IMR-90 (cell line): ENCODE measurements around the gene CFAP299. TPM values are rescaled to one million over a fixed set of nuclear protein-coding genes. Genes with fewer than 3 reads are reported as not detected.
A peak's percentile ranks its signal among the peaks of the same experiment; 100 is the strongest.

Experiments
- ATAC-seq: fragments of 200-7000 bp; cut with Tn5 transposase; 2 replicates; pipeline ENCODE4 v1.9.1; 2020; ENCODE audit warnings: low read depth, mild to moderate bottlenecking, moderate library complexity
- BruUV-seq: library from RNA; stranded (reverse); fragments of 400-500 nt; replicated peaks from 2 replicates; lab custom pipeline; 2021; lab: Mats Ljungman, UMichigan
- CTCF ChIA-PET: fragments of 300-600 bp; formaldehyde crosslinking; extraction: SDS; loops from one replicate; lab custom pipeline; 2021; ENCODE audit warnings: antibody characterized with exemption; lab: Yijun Ruan, JAX
- POLR2A ChIA-PET: fragments of 300-600 bp; sonication (Branson Sonifier 250); formaldehyde crosslinking; loops from one replicate; lab custom pipeline; 2022; ENCODE audit warnings: antibody characterized with exemption; ENCODE audit not compliant: unreplicated experiment; lab: Charles Lee
- DNase-seq: peaks from one replicate; pipeline ENCODE4 v3.0.0; 2013
- H2AFZ ChIP-seq: replicated peaks from 2 replicates; pipeline ENCODE3; 2013; ENCODE audit warnings: low read length, mild to moderate bottlenecking; ENCODE audit not compliant: poor library complexity
- H2AK5ac ChIP-seq: 2 replicates; pipeline ENCODE4 v1.6.1; 2013; ENCODE audit warnings: low read depth, low read length, inconsistent platforms
- H2AK9ac ChIP-seq: replicated peaks from 2 replicates; pipeline ENCODE3; 2013; ENCODE audit warnings: mild to moderate bottlenecking, low read depth, low read length, moderate library complexity; ENCODE audit not compliant: poor library complexity
- H2BK120ac ChIP-seq: 2 replicates; pipeline ENCODE4 v1.6.1; 2013; ENCODE audit warnings: low read depth, low read length, inconsistent platforms
- H2BK15ac ChIP-seq: 3 replicates; pipeline ENCODE4 v1.6.1; 2013; ENCODE audit warnings: low read depth, low read length, inconsistent platforms
- H2BK20ac ChIP-seq: 2 replicates; pipeline ENCODE4 v1.6.1; 2013; ENCODE audit warnings: low read depth, mild to moderate bottlenecking, inconsistent platforms, low read length, moderate library complexity
- H2BK5ac ChIP-seq: 2 replicates; pipeline ENCODE4 v1.6.1; 2013; ENCODE audit warnings: mild to moderate bottlenecking, low read depth, low read length, inconsistent platforms; ENCODE audit not compliant: poor library complexity, severe bottlenecking
- H3K14ac ChIP-seq: replicated peaks from 2 replicates; pipeline ENCODE4 v1.6.1; 2013; ENCODE audit warnings: low read depth, low read length, inconsistent platforms
- H3K18ac ChIP-seq: 2 replicates; pipeline ENCODE4 v1.6.1; 2013; ENCODE audit warnings: low read depth, low read length, control low read depth
- H3K23ac ChIP-seq: 2 replicates; pipeline ENCODE4 v1.6.1; 2013; ENCODE audit warnings: low read depth, low read length, inconsistent platforms
- H3K27ac ChIP-seq: 2 replicates; pipeline ENCODE4 v1.5.1; 2013; ENCODE audit warnings: mild to moderate bottlenecking, control low read depth, low read length; ENCODE audit not compliant: insufficient read depth
- H3K27me3 ChIP-seq: 2 replicates; pipeline ENCODE4 v1.6.1; 2013; ENCODE audit warnings: low read length; ENCODE audit not compliant: control insufficient read depth, insufficient read depth
- H3K36me3 ChIP-seq: 2 replicates; pipeline ENCODE4 v1.6.1; 2013; ENCODE audit warnings: low read length, mixed read lengths; ENCODE audit not compliant: control insufficient read depth, insufficient read depth
- H3K4ac ChIP-seq: 2 replicates; pipeline ENCODE4 v1.6.1; 2013; ENCODE audit warnings: low read depth, low read length, inconsistent platforms
- H3K4me1 ChIP-seq: 2 replicates; pipeline ENCODE4 v1.6.1; 2013; ENCODE audit warnings: low read length, mixed read lengths; ENCODE audit not compliant: control insufficient read depth, insufficient read depth
- H3K4me2 ChIP-seq: 2 replicates; pipeline ENCODE4 v1.6.1; 2013; ENCODE audit warnings: low read depth, mild to moderate bottlenecking, control low read depth, low read length, moderate library complexity
- H3K4me3 ChIP-seq: 2 replicates; pipeline ENCODE4 v1.5.1; 2013; ENCODE audit warnings: low read depth, mild to moderate bottlenecking, control low read depth, low read length, moderate library complexity; ENCODE audit not compliant: insufficient read depth
- H3K56ac ChIP-seq: 2 replicates; pipeline ENCODE4 v1.6.1; 2013; ENCODE audit warnings: low read length, inconsistent platforms; ENCODE audit not compliant: insufficient read depth; ENCODE audit errors: extremely low read depth
- H3K79me1 ChIP-seq, 2 experiments: 2 replicates each; pipeline ENCODE4 v1.6.1; 2013; ENCODE audit warnings: low read length in 2 of 2, inconsistent platforms in 1 of 2, low read depth in 1 of 2
- H3K9ac ChIP-seq: 2 replicates; pipeline ENCODE4 v1.6.1; 2013; ENCODE audit warnings: low read depth, low read length, control low read depth
- H3K9me1 ChIP-seq: 2 replicates; pipeline ENCODE4 v1.6.1; 2013; ENCODE audit warnings: low read length, inconsistent platforms; ENCODE audit not compliant: insufficient read depth
- H3K9me3 ChIP-seq: 2 replicates; pipeline ENCODE4 v1.6.1; 2013; ENCODE audit warnings: low read length; ENCODE audit not compliant: control insufficient read depth, insufficient read depth
- H4K20me1 ChIP-seq: 2 replicates; pipeline ENCODE4 v1.6.1; 2013; ENCODE audit warnings: low read length, inconsistent platforms; ENCODE audit not compliant: insufficient read depth
- H4K5ac ChIP-seq: 2 replicates; pipeline ENCODE4 v1.6.1; 2013; ENCODE audit warnings: mild to moderate bottlenecking, low read depth, low read length, control low read depth
- H4K8ac ChIP-seq, 2 experiments: 2 replicates each; pipeline ENCODE4 v1.6.1; 2013; ENCODE audit warnings: low read depth in 2 of 2, low read length in 2 of 2, control low read depth in 1 of 2, inconsistent platforms in 1 of 2
- H4K91ac ChIP-seq: 2 replicates; pipeline ENCODE4 v1.6.1; 2013; ENCODE audit warnings: low read depth, low read length, inconsistent platforms; ENCODE audit not compliant: insufficient read depth
- BHLHE40 ChIP-seq: fragments of 150-350 bp; IDR thresholded peaks from 2 replicates; pipeline ENCODE4 v1.6.1; 2016; ENCODE audit warnings: mild to moderate bottlenecking, low read depth, low read length
- CEBPB ChIP-seq: IDR thresholded peaks from 2 replicates; pipeline ENCODE4 v1.6.1; 2012; ENCODE audit warnings: low read depth, low read length, improper control_type of control experiment
- CHD1 ChIP-seq: IDR thresholded peaks from 2 replicates; pipeline ENCODE4 v1.6.1; 2012; ENCODE audit warnings: low read depth, low read length, improper control_type of control experiment
- CTCF ChIP-seq: conservative IDR thresholded peaks from 2 replicates; pipeline ENCODE4 v1.5.1; 2012; ENCODE audit warnings: mild to moderate bottlenecking, low read depth, low read length, improper control_type of control experiment
- ELK1 ChIP-seq: fragments of 150-350 bp; IDR thresholded peaks from 2 replicates; pipeline ENCODE4 v1.6.1; 2016; ENCODE audit warnings: low read depth, mild to moderate bottlenecking, low read length, moderate library complexity, borderline replicate concordance
- FOS ChIP-seq: fragments of 150-350 bp; IDR thresholded peaks from 2 replicates; pipeline ENCODE4 v1.6.1; 2016; ENCODE audit warnings: low read depth, low read length
- MAFK ChIP-seq: IDR thresholded peaks from 2 replicates; pipeline ENCODE4 v1.6.1; 2012; ENCODE audit warnings: low read depth, low read length, improper control_type of control experiment
- MAZ ChIP-seq: IDR thresholded peaks from 2 replicates; pipeline ENCODE4 v1.6.1; 2012; ENCODE audit warnings: low read depth, mild to moderate bottlenecking, low read length, improper control_type of control experiment, moderate library complexity, borderline replicate concordance
- MXI1 ChIP-seq: IDR thresholded peaks from 2 replicates; pipeline ENCODE4 v1.6.1; 2012; ENCODE audit warnings: low read depth, mild to moderate bottlenecking, low read length, moderate library complexity, borderline replicate concordance
- NFE2L2 ChIP-seq: fragments of 150-350 bp; IDR thresholded peaks from 2 replicates; pipeline ENCODE4 v1.6.1; 2016; ENCODE audit warnings: low read depth, mild to moderate bottlenecking, low read length
- POLR2A ChIP-seq: IDR thresholded peaks from 2 replicates; pipeline ENCODE4 v1.6.1; 2012; ENCODE audit warnings: mild to moderate bottlenecking, low read depth, low read length
- RAD21 ChIP-seq: IDR thresholded peaks from 2 replicates; pipeline ENCODE4 v1.6.1; 2012; ENCODE audit warnings: low read length, improper control_type of control experiment
- RCOR1 ChIP-seq: IDR thresholded peaks from 2 replicates; pipeline ENCODE4 v1.6.1; 2012; ENCODE audit warnings: mild to moderate bottlenecking, low read length, improper control_type of control experiment; ENCODE audit not compliant: insufficient replicate concordance
- RFX5 ChIP-seq: IDR thresholded peaks from 2 replicates; pipeline ENCODE4 v1.8.0; 2012; ENCODE audit warnings: low read depth, mild to moderate bottlenecking, low read length, moderate library complexity
- SMC3 ChIP-seq: fragments of 150-350 bp; IDR thresholded peaks from 2 replicates; pipeline ENCODE4 v1.6.1; 2016; ENCODE audit warnings: low read depth, mild to moderate bottlenecking, antibody characterized with exemption, low read length, moderate library complexity
- USF2 ChIP-seq: fragments of 150-350 bp; IDR thresholded peaks from 2 replicates; pipeline ENCODE4 v1.6.1; 2017; ENCODE audit warnings: mild to moderate bottlenecking, antibody characterized with exemption, low read length, low read depth
- WGBS, 2 experiments: methylation state at CpG; one replicate each; pipeline versions ENCODE4 v1.1.5 to v1.1.7; 2013; ENCODE audit warnings: missing lambda C conversion rate in 2 of 2; ENCODE audit not compliant: insufficient read length in 1 of 2; ENCODE audit errors: extremely low coverage in 2 of 2; 5-methylcytosine and 5-hydroxymethylcytosine counted together
- dilution Hi-C: fragments of 300-500 bp; cut with HindIII; formaldehyde crosslinking; loops from one replicate; pipeline ENCODE4 v1.14.3; 2018; ENCODE audit warnings: low sequenced_read_pairs; ENCODE audit not compliant: unreplicated experiment
- in situ Hi-C: fragments of 300-500 bp; cut with MboI; formaldehyde crosslinking; loops from 3 replicates; pipeline ENCODE4 v1.14.3; 2019; ENCODE audit warnings: low sequenced_read_pairs, inconsistent platforms, mixed read lengths
- intact Hi-C: fragments of 100-400 bp; cut with micrococcal nuclease; formaldehyde crosslinking; loops from 2 replicates; pipeline ENCODE4 v1.10.0; 2022
- polyA plus RNA-seq, 3 experiments: library from polyadenylated mRNA; depleted of rRNA; stranded (reverse); fragments of >200 nt; gene quantifications; 2 replicates each; pipeline ENCODE4 v1.2.3, GENCODE V29; 2012; ENCODE audit warnings: low replicate concordance in 1 of 3
- total RNA-seq: library from RNA; depleted of rRNA; stranded (reverse); fragments of >200 nt; gene quantifications from 2 replicates; pipeline ENCODE4 v1.2.3, GENCODE V29; 2012

Gene CFAP299
- total and polyA plus RNA-seq, 2 of the 4 experiments (the other 2 are of a cell fraction): 1.0 to 1.1 TPM

- no peaks in the 10 kb centered on the region for H3K9me3 ChIP-seq
- intact Hi-C loops: no loop called here
- H3K4ac ChIP-seq: no peak overlapping the region; the same call in 1 of the 2 replicates
- TF ChIP-seq RCOR1 (no peak), BHLHE40 (no peak), POLR2A (no peak), RAD21 (no peak; the same call in 1 of the 2 replicates), FOS (no peak), NFE2L2 (no peak), CTCF (no peak), CHD1 (no peak), MAZ (no peak), USF2 (no peak), ELK1 (no peak), MXI1 (no peak), CEBPB (no peak), RFX5 (no peak), MAFK (no peak), SMC3 (no peak)
- no peak overlapping the region for H2BK5ac ChIP-seq
- peak overlapping the region; percentile 77 for H3K4me2 ChIP-seq
- no peak overlapping the region for H2BK15ac ChIP-seq
- no peaks in the 10 kb centered on the region; the same call in 1 of the 2 replicates for H3K4me1 ChIP-seq
- in situ Hi-C loops: no loop called here
- no peaks in the 10 kb centered on the region for H4K20me1 ChIP-seq
- no peaks in the 10 kb centered on the region for H3K36me3 ChIP-seq
- H4K8ac ChIP-seq: peak overlapping the region; percentile 35 to 61; a peak in 1 of 4 replicates
- BruUV-seq: no TSS peak
- POLR2A ChIA-PET: no interaction called here
- H3K27ac ChIP-seq: peak overlapping the region; percentile 1; the same call in 1 of the 2 replicates
- H3K9me1 ChIP-seq: no peaks in the 10 kb centered on the region; the same call in 1 of the 2 replicates
- DNase-seq: peak; percentile 67
- CTCF ChIA-PET: interaction anchor here (1.0 kb wide), 1 partner anchor 105 kb away, joined by 3 read pairs; no protein-coding TSS in a partner anchor
- H3K9ac ChIP-seq: peak overlapping the region; percentile 30
- H3K18ac ChIP-seq: no peak overlapping the region
- H4K91ac ChIP-seq: no peak overlapping the region; the same call in 1 of the 2 replicates
- H3K79me1 ChIP-seq: no peaks in the 10 kb centered on the region
- H3K4me3 ChIP-seq: peak overlapping the region; percentile 19
- H3K14ac ChIP-seq: peak overlapping the region; percentile 44
- no peak overlapping the region for H2BK120ac ChIP-seq
- H2AFZ ChIP-seq: peak overlapping the region; percentile 83
- dilution Hi-C loops: no loop called here
- no peak overlapping the region for H2BK20ac ChIP-seq
- peak; percentile 92 for ATAC-seq
- no peak overlapping the region for H2AK5ac ChIP-seq
- 27% methylated on average over 3 of the region's 9 CpGs; no CpG with 5 or more reads in 1 of the 2 experiments for WGBS, 2 experiments
- no peaks in the 10 kb centered on the region for H3K27me3 ChIP-seq
- 0 out of 2 replicates have a peak overlapping the region, but pooled peaks have one; percentile 24 for H3K23ac ChIP-seq
- peak overlapping the region; percentile 87 for H2AK9ac ChIP-seq
- no peak overlapping the region for H3K56ac ChIP-seq
- no peak overlapping the region for H4K5ac ChIP-seq
Measured at GRCh38 chr4:80471756-80472155, 136.2 kb downstream of the CFAP299 start.
